Measurements from ENCODE around the gene GARNL3.

Gene GARNL3

DNA sequence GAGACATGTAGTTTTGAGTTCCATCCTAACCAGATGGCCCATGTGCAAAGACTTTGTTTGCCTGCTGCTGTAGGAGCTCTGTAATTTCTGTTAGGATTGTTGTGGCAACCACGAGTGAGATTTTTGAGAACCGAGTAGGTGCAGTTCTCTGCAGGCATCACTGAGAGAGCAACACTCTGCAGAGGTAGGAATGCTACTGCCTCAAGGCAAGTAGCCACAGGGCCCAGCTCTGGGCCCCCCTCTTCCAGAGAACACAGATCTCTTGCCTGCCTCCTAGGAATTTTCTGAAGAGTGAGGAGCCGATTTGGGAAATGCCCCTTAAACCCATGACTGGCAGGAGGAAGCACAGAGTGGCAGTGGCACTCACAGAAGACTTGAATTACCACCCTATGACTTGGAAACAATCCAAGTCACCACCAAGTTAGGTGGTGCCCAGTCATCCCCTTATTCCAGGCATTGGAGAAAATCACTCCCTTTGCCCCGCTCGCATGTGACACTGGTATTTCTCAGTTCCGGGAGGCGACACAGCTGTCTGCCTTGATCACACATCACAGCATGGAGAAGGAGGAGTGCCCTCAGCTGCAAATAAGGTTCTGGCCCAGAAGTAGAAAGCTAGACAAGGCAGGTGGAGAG is 79.9 kb downstream of the GARNL3 start:
- TF ChIP-seq POLR2AphosphoS5 (IDR thresholded peaks at IDR 0.05; ENCODE audit: low read depth, low read length) (no peak), SIN3A (IDR thresholded peaks at IDR 0.05; ENCODE audit: borderline replicate concordance, insufficient read depth, low read length) (no peak), FOXP2 (optimal IDR thresholded peaks at IDR 0.05; ENCODE audit: borderline replicate concordance, extremely low read depth, extremely low read length, insufficient read depth) (no peak), TAF1 (IDR thresholded peaks at IDR 0.05; ENCODE audit: borderline replicate concordance, insufficient read depth, low read length) (no peak)
- TF ChIP-seq, protein P1, sequence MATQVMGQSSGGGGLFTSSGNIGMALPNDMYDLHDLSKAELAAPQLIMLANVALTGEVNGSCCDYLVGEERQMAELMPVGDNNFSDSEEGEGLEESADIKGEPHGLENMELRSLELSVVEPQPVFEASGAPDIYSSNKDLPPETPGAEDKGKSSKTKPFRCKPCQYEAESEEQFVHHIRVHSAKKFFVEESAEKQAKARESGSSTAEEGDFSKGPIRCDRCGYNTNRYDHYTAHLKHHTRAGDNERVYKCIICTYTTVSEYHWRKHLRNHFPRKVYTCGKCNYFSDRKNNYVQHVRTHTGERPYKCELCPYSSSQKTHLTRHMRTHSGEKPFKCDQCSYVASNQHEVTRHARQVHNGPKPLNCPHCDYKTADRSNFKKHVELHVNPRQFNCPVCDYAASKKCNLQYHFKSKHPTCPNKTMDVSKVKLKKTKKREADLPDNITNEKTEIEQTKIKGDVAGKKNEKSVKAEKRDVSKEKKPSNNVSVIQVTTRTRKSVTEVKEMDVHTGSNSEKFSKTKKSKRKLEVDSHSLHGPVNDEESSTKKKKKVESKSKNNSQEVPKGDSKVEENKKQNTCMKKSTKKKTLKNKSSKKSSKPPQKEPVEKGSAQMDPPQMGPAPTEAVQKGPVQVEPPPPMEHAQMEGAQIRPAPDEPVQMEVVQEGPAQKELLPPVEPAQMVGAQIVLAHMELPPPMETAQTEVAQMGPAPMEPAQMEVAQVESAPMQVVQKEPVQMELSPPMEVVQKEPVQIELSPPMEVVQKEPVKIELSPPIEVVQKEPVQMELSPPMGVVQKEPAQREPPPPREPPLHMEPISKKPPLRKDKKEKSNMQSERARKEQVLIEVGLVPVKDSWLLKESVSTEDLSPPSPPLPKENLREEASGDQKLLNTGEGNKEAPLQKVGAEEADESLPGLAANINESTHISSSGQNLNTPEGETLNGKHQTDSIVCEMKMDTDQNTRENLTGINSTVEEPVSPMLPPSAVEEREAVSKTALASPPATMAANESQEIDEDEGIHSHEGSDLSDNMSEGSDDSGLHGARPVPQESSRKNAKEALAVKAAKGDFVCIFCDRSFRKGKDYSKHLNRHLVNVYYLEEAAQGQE (IDR thresholded peaks at IDR 0.05; ENCODE audit: insufficient read depth in 1 of 2, low read depth in 2 of 2, low read length in 2 of 2) = no peak

DNA sequence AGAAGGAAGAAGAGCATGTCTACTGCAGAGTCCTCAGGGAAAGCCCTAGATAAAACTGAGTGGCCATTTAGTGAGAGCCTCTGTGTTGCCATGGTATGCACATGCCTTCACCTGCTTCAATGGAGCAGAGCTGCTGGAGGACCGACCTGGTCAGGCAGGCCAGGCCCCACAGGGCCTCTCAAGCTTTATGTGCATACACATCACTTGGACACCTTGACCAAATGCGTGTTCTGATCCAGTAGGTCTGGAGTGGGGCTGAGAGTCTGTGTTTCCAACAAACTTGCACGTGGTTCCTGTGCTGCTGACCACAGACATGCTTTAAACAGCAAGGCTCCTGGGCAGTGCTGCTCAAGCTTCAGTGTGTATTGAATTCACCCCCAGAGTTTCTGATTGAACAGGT is 81.0 kb downstream of the GARNL3 start:
- TF ChIP-seq SIN3A (IDR thresholded peaks at IDR 0.05; ENCODE audit: borderline replicate concordance, insufficient read depth, low read length) (no peak), TAF1 (IDR thresholded peaks at IDR 0.05; ENCODE audit: borderline replicate concordance, insufficient read depth, low read length) (no peak), POLR2AphosphoS5 (IDR thresholded peaks at IDR 0.05; ENCODE audit: low read depth, low read length) (no peak), FOXP2 (optimal IDR thresholded peaks at IDR 0.05; ENCODE audit: borderline replicate concordance, extremely low read depth, extremely low read length, insufficient read depth) (no peak)
- TF ChIP-seq, protein P1 (IDR thresholded peaks at IDR 0.05; ENCODE audit: insufficient read depth in 1 of 2, low read depth in 2 of 2, low read length in 2 of 2) = no peak

DNA sequence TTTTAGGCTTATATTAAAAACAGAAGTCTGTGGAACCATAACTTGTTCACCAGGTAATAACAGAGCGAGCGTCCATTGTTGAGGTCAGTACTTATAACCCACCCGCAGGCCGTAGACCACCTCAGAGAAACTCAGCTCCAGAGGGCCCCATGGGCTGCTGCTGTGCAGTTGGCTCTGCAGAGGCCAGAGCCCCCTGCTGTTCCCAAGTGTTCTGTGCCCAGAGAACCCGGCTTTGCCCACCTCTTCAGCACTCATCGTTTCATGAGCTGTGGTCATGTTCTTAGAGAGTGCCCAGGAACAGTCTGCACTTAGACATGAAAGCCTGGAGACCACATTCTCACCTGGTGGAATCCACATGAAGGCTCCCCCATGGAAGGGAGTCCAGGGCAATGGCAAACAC is 82.0 kb downstream of the GARNL3 start:
- TF ChIP-seq TAF1 (IDR thresholded peaks at IDR 0.05; ENCODE audit: borderline replicate concordance, insufficient read depth, low read length) (no peak), FOXP2 (optimal IDR thresholded peaks at IDR 0.05; ENCODE audit: borderline replicate concordance, extremely low read depth, extremely low read length, insufficient read depth) (no peak), POLR2AphosphoS5 (IDR thresholded peaks at IDR 0.05; ENCODE audit: low read depth, low read length) (no peak), SIN3A (IDR thresholded peaks at IDR 0.05; ENCODE audit: borderline replicate concordance, insufficient read depth, low read length) (no peak)
- TF ChIP-seq, protein P1 (IDR thresholded peaks at IDR 0.05; ENCODE audit: insufficient read depth in 1 of 2, low read depth in 2 of 2, low read length in 2 of 2) = no peak

DNA sequence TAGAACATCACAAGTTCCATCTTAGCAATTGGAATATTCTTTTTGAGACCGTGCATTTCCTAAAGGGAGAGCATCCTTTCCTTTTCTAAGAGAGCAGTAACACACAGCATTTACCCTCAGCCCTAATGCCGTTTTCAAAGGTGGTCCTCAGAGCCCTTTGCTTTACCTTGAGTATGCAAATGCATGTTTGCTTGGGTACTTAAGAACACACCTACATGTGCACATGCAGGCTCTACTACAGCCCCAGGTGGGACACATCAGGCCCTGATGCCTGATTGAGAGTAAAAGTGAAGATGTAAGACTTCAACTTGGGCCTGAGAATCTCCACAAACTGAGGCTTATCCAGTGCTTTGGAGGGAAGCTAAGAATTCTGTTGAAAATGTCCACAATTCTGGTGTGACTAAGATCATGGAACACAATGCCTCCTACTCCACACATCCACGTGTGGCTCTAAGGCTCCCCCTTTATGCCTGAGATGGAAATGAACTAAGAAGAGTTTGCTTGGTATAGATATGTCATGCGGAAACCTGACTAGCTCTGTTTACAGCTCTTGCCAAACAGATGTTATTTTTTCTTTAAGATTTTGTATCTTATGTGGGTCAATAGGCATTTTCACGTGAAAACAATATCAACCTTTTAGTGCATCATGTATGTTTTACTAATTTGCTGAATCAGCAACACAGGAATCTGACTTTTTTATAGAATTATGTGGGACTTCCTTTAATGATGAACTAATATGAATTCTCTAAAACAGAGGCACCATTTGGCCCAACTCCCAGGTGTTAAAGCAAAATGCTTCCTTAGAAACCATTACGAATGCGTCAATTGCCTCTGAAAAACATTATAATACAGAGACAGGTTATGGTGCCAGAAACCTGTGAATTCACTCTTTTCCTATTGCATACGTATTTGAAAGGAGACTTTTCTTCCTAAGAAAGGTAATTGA is 83.5 kb downstream of the GARNL3 start:
- TF ChIP-seq, protein P1 (IDR thresholded peaks at IDR 0.05; ENCODE audit: insufficient read depth in 1 of 2, low read depth in 2 of 2, low read length in 2 of 2) = no peak
- TF ChIP-seq SIN3A (IDR thresholded peaks at IDR 0.05; ENCODE audit: borderline replicate concordance, insufficient read depth, low read length) (no peak), FOXP2 (optimal IDR thresholded peaks at IDR 0.05; ENCODE audit: borderline replicate concordance, extremely low read depth, extremely low read length, insufficient read depth) (no peak), TAF1 (IDR thresholded peaks at IDR 0.05; ENCODE audit: borderline replicate concordance, insufficient read depth, low read length) (no peak), POLR2AphosphoS5 (IDR thresholded peaks at IDR 0.05; ENCODE audit: low read depth, low read length) (no peak)

All from PFSK-1 (cell line).